B cell (primary cell): ENCODE measurements around the gene SYTL1. TPM values are rescaled to one million over a fixed set of nuclear protein-coding genes. Genes with fewer than 3 reads are reported as not detected.

Source experiments
- ATAC-seq: fragments of 200-7000 bp; cut with Tn5 transposase; one replicate; pipeline ENCODE4 v1.10.0; 2021; ENCODE audit warnings: low read depth, mild to moderate bottlenecking, moderate number of reproducible peaks, moderate library complexity
- CTCF ChIA-PET: fragments of 350-600 bp; sonication (Branson Sonifier 250); formaldehyde crosslinking; loops from one replicate; lab custom pipeline; 2021; ENCODE audit warnings: antibody characterized with exemption, inconsistent platforms; lab: Charles Lee
- POLR2A ChIA-PET: fragments of 350-600 bp; sonication (Branson Sonifier 250); formaldehyde crosslinking; loops from one replicate; lab custom pipeline; 2021; ENCODE audit warnings: antibody characterized with exemption; lab: Charles Lee
- DNase-seq: peaks from one replicate; pipeline ENCODE4 v3.0.0; 2013
- H2AFZ ChIP-seq: 2 replicates; pipeline ENCODE4 v1.6.1; 2012; ENCODE audit warnings: mild to moderate bottlenecking, low read depth, low read length; ENCODE audit not compliant: insufficient read depth, poor library complexity, severe bottlenecking
- H3K27ac ChIP-seq, 2 donors: 1 replicate in 1 of 2; 2 replicates in 1 of 2; pipeline ENCODE4 v1.5.1; 2012 to 2013; ENCODE audit warnings: low read length in 2 of 2, mild to moderate bottlenecking in 2 of 2, moderate library complexity in 1 of 2
- H3K27me3 ChIP-seq, 4 experiments: fragments of 200-600 bp in 1 of 4; sonication (generic) in 1 of 4; replicated peaks in 1 of 4; 1 replicate in 2 of 4; 2 replicates in 2 of 4; pipeline versions ENCODE4 v1.6.1 to v1.7.0; 2013 to 2016; ENCODE audit warnings: low read length in 3 of 4, mild to moderate bottlenecking in 2 of 4, mixed read lengths in 1 of 4, moderate library complexity in 1 of 4; ENCODE audit not compliant: insufficient read depth in 4 of 4, control insufficient read depth in 3 of 4; ENCODE audit errors: control extremely low read depth in 1 of 4
- H3K36me3 ChIP-seq, 2 experiments: replicated peaks in 1 of 2; 1 replicate in 1 of 2; 2 replicates in 1 of 2; pipeline versions ENCODE4 v1.6.1 to v1.7.1; 2013; ENCODE audit warnings: low read length in 1 of 2; ENCODE audit not compliant: insufficient read depth in 2 of 2, control insufficient read depth in 1 of 2; ENCODE audit errors: control extremely low read depth in 1 of 2, extremely low read depth in 1 of 2
- H3K4me1 ChIP-seq, 2 donors: fragments of 200-600 bp in 1 of 2; sonication (generic) in 1 of 2; 1 replicate in 1 of 2; 2 replicates in 1 of 2; pipeline versions ENCODE4 v1.5.1 to v1.6.1; 2013 to 2017; ENCODE audit warnings: low read length in 2 of 2; ENCODE audit not compliant: control insufficient read depth in 2 of 2, insufficient read depth in 2 of 2
- H3K4me2 ChIP-seq: replicated peaks from 2 replicates; pipeline ENCODE3; 2012; ENCODE audit warnings: mild to moderate bottlenecking, low read depth, low read length; ENCODE audit not compliant: poor library complexity, severe bottlenecking
- H3K4me3 ChIP-seq, 5 experiments: fragments of 200-600 bp in 1 of 5; sonication (generic) in 1 of 5; 1 replicate in 3 of 5; 2 replicates in 2 of 5; pipeline versions ENCODE4 v1.5.1 to v1.7.0; 2011 to 2016; ENCODE audit warnings: low read length in 4 of 5, mild to moderate bottlenecking in 4 of 5, low read depth in 2 of 5, control low read depth in 1 of 5, moderate library complexity in 1 of 5; ENCODE audit not compliant: insufficient read depth in 1 of 5; ENCODE audit errors: control extremely low read depth in 1 of 5, extremely low read depth in 1 of 5
- H3K79me2 ChIP-seq: fragments of 200-600 bp; sonication (generic); one replicate; pipeline ENCODE4 v1.6.0; 2016; ENCODE audit warnings: low read length; ENCODE audit not compliant: control insufficient read depth, insufficient read depth
- H3K9ac ChIP-seq: fragments of 200-600 bp; sonication (generic); 2 replicates; pipeline ENCODE4 v1.6.1; 2017; ENCODE audit warnings: mild to moderate bottlenecking, low read length, moderate library complexity
- H3K9me3 ChIP-seq, 3 donors: one replicate each; pipeline versions ENCODE4 v1.6.1 to v1.7.1; 2013; ENCODE audit warnings: low read length in 2 of 3; ENCODE audit not compliant: control insufficient read depth in 2 of 3, insufficient read depth in 1 of 3; ENCODE audit errors: control extremely low read depth in 1 of 3
- H4K20me1 ChIP-seq: 2 replicates; pipeline ENCODE4 v1.6.0; 2012; ENCODE audit warnings: mild to moderate bottlenecking, low read length; ENCODE audit not compliant: insufficient read depth, control insufficient read depth, poor library complexity, severe bottlenecking
- H3K27ac Mint-ChIP-seq: one replicate; pipeline ENCODE4 v1.8.0; 2021; ENCODE audit warnings: mixed read lengths
- H3K27me3 Mint-ChIP-seq: one replicate; pipeline ENCODE4 v1.8.0; 2021; ENCODE audit warnings: mixed read lengths
- H3K4me1 Mint-ChIP-seq: one replicate; pipeline ENCODE4 v1.8.0; 2021; ENCODE audit warnings: mixed read lengths
- H3K4me3 Mint-ChIP-seq: one replicate; pipeline ENCODE4 v1.8.0; 2021; ENCODE audit warnings: mixed read lengths
- H3K9me3 Mint-ChIP-seq: one replicate; pipeline ENCODE4 v1.8.0; 2022; ENCODE audit warnings: mixed read lengths; ENCODE audit not compliant: insufficient read depth
- EZH2 ChIP-seq: IDR thresholded peaks from 2 replicates; pipeline ENCODE4 v1.6.1; 2012; ENCODE audit warnings: borderline replicate concordance, low read depth, mild to moderate bottlenecking, moderate library complexity, low read length; ENCODE audit not compliant: insufficient read depth, poor library complexity, severe bottlenecking
- WGBS: methylation state at CpG from one replicate; pipeline ENCODE4 v1.1.5; 2013; ENCODE audit warnings: missing lambda C conversion rate; ENCODE audit not compliant: insufficient coverage; 5-methylcytosine and 5-hydroxymethylcytosine counted together
- intact Hi-C: fragments of 100-400 bp; cut with micrococcal nuclease; formaldehyde crosslinking; loops from one replicate; pipeline ENCODE4 v1.10.0; 2022
- polyA plus RNA-seq: library from polyadenylated mRNA; depleted of rRNA; stranded (reverse); fragments of >200 nt; gene quantifications from 2 replicates; pipeline ENCODE4 v1.2.3, GENCODE V29; 2012
- total RNA-seq, 2 donors: library from RNA; stranded (reverse); fragments of 120-200 nt in 1 of 2; gene quantifications; 1 replicate in 1 of 2; 2 replicates in 1 of 2; pipeline versions ENCODE4 v1.2.3 to v1.2.4, GENCODE V29; 2013 to 2022
- TF ChIP-seq, protein P1 (sequence below): fragments of 200-600 bp; IDR thresholded peaks from one replicate; pipeline ENCODE4 v1.8.0; 2022; ENCODE audit warnings: antibody characterized with exemption, mild to moderate bottlenecking

The SYTL1 gene
- total and polyA plus RNA-seq, 2 donors (not counting 1 experiment from before 2014, with no cell fraction given): 159 to 444 TPM

GRCh38 chr1:27379564-27380122 is 37.8 kb downstream of the SYTL1 start:
- no peak for ATAC-seq
- Mint-ChIP-seq H3K4me3 (no peak overlapping the region), H3K27me3 (peaks cover 4% of the 10 kb centered on the region), H3K4me1 (peaks cover 8% of the 10 kb centered on the region), H3K27ac (no peak overlapping the region), H3K9me3 (no peaks in the 10 kb centered on the region)
- intact Hi-C loops: no loop called here
- Histone ChIP-seq H4K20me1 (no peaks in the 10 kb centered on the region), H3K36me3 (no peaks in the 10 kb centered on the region), H3K9ac (no peak overlapping the region), H3K4me1 (peaks cover 8 to 14% of the 10 kb centered on the region in 2 donors), H3K79me2 (no peaks in the 10 kb centered on the region), H2AFZ (no peak overlapping the region), H3K9me3 (peaks cover 0 to 4% (median 0%) of the 10 kb centered on the region in 3 donors), H3K4me2 (no peak overlapping the region), H3K27ac (no peak overlapping the region), H3K4me3 (no peak overlapping the region), H3K27me3 (no peaks in the 10 kb centered on the region)
- DNase-seq: no peak
- 84% methylated on average over 10 of the region's 11 CpGs for WGBS
- TF ChIP-seq, protein P1, sequence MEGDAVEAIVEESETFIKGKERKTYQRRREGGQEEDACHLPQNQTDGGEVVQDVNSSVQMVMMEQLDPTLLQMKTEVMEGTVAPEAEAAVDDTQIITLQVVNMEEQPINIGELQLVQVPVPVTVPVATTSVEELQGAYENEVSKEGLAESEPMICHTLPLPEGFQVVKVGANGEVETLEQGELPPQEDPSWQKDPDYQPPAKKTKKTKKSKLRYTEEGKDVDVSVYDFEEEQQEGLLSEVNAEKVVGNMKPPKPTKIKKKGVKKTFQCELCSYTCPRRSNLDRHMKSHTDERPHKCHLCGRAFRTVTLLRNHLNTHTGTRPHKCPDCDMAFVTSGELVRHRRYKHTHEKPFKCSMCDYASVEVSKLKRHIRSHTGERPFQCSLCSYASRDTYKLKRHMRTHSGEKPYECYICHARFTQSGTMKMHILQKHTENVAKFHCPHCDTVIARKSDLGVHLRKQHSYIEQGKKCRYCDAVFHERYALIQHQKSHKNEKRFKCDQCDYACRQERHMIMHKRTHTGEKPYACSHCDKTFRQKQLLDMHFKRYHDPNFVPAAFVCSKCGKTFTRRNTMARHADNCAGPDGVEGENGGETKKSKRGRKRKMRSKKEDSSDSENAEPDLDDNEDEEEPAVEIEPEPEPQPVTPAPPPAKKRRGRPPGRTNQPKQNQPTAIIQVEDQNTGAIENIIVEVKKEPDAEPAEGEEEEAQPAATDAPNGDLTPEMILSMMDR: no peak
- no peak for TF ChIP-seq EZH2
- ChIA-PET CTCF (interaction anchor here (0.6 to 1.6 kb wide), 4 partner anchors 8 to 84 kb away, joined by 3 to 6 read pairs (median 4); no protein-coding TSS in a partner anchor), POLR2A (no interaction called here)

DNA sequence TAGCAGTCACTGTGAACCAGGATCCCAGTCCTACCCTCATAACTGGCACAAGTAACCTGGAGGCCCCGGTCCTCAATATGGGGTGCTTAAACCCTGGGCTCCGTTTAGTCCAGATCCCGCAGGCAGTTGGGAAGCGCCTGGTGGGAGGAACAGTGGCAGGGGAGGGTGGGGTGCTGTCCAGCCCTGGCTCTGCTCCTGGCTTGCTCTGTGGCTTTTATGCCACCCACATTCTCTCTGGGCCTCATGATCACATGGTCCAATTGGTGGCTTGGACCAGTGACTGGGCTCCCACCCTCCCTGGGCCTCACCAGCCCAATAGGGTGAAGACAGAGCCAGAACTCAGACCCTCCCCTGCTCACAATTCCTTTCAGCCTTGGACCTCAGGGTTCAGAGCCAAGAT is 38.4 kb downstream of the SYTL1 start:
- peaks cover 8 to 12% of the 10 kb centered on the region in 2 donors for H3K4me1 ChIP-seq
- H3K4me3 Mint-ChIP-seq: no peak overlapping the region
- WGBS: 100% methylated on average over 1 of the region's 4 CpGs
- TF ChIP-seq, protein P1: no peak
- TF ChIP-seq EZH2: no peak
- intact Hi-C loops: no loop called here
- DNase-seq (no peak), ATAC-seq (no peak)
- no peaks in the 10 kb centered on the region for H3K79me2 ChIP-seq
- H4K20me1 ChIP-seq: no peaks in the 10 kb centered on the region
- POLR2A ChIA-PET: no interaction called here
- no peaks in the 10 kb centered on the region for H3K9me3 Mint-ChIP-seq
- no peak overlapping the region for H3K9ac ChIP-seq
- peaks cover 4% of the 10 kb centered on the region for H3K27me3 Mint-ChIP-seq
- no peaks in the 10 kb centered on the region for H3K27me3 ChIP-seq
- H3K4me1 Mint-ChIP-seq: peaks cover 8% of the 10 kb centered on the region
- H3K27ac Mint-ChIP-seq: no peak overlapping the region
- H3K4me2 ChIP-seq: no peak overlapping the region
- peaks cover 0 to 4% (median 0%) of the 10 kb centered on the region in 3 donors for H3K9me3 ChIP-seq
- no peak overlapping the region for H2AFZ ChIP-seq
- no peak overlapping the region for H3K27ac ChIP-seq
- CTCF ChIA-PET: interaction anchor here (0.6 kb wide), 1 partner anchor 83 kb away, joined by 3 read pairs; no protein-coding TSS in a partner anchor
- no peaks in the 10 kb centered on the region for H3K36me3 ChIP-seq
- no peak overlapping the region for H3K4me3 ChIP-seq
